Loucy (cell line): ENCODE measurements around the gene NLGN2.

Experiments
- H2AFZ ChIP-seq: fragments of 200-600 bp; sonication (generic); 2 replicates; pipeline ENCODE4 v1.6.0; 2016; ENCODE audit warnings: antibody characterized with exemption, mild to moderate bottlenecking, low read length, moderate library complexity
- H3F3A ChIP-seq: fragments of 200-600 bp; 2 replicates; pipeline ENCODE4 v1.6.0; 2016; ENCODE audit warnings: antibody characterized with exemption, low read depth, mild to moderate bottlenecking
- H3K27me3 ChIP-seq: fragments of 200-600 bp; sonication (generic); 2 replicates; pipeline ENCODE4 v1.6.1; 2014; ENCODE audit warnings: low read length, mild to moderate bottlenecking; ENCODE audit not compliant: insufficient read depth, poor library complexity, severe bottlenecking
- H3K36me3 ChIP-seq: fragments of 200-600 bp; sonication (generic); 2 replicates; pipeline ENCODE4 v1.6.1; 2016; ENCODE audit warnings: low read length; ENCODE audit not compliant: insufficient read depth
- H3K4me1 ChIP-seq: fragments of 200-600 bp; sonication (generic); 2 replicates; pipeline ENCODE4 v1.5.1; 2014; ENCODE audit warnings: low read length, mild to moderate bottlenecking; ENCODE audit not compliant: insufficient read depth, poor library complexity, severe bottlenecking
- H3K4me2 ChIP-seq: fragments of 200-600 bp; sonication (generic); 2 replicates; pipeline ENCODE4 v1.6.0; 2014; ENCODE audit warnings: antibody characterized with exemption, low read length, low read depth, mild to moderate bottlenecking; ENCODE audit not compliant: poor library complexity, severe bottlenecking
- H3K4me3 ChIP-seq: fragments of 200-600 bp; sonication (generic); 2 replicates; pipeline ENCODE4 v1.5.1; 2014; ENCODE audit warnings: low read length, mild to moderate bottlenecking, mixed read lengths; ENCODE audit not compliant: poor library complexity, severe bottlenecking
- H3K79me2 ChIP-seq: fragments of 200-600 bp; sonication (generic); 2 replicates; pipeline ENCODE4 v1.6.1; 2014; ENCODE audit warnings: low read length; ENCODE audit not compliant: insufficient read depth
- H3K9ac ChIP-seq: fragments of 200-600 bp; sonication (generic); 2 replicates; pipeline ENCODE4 v1.6.0; 2014; ENCODE audit warnings: mild to moderate bottlenecking, low read depth, low read length, moderate library complexity; ENCODE audit not compliant: poor library complexity, severe bottlenecking
- H3K9me2 ChIP-seq: fragments of 200-600 bp; sonication (generic); replicated peaks from 2 replicates; pipeline ENCODE4 v1.6.1; 2016; ENCODE audit warnings: low read depth, low read length, mixed read lengths
- H3K9me3 ChIP-seq: fragments of 200-600 bp; sonication (generic); 2 replicates; pipeline ENCODE4 v1.6.1; 2014; ENCODE audit warnings: mild to moderate bottlenecking, antibody characterized with exemption, low read length, low read depth; ENCODE audit not compliant: insufficient read depth
- H4K20me1 ChIP-seq: fragments of 200-600 bp; sonication (generic); 2 replicates; pipeline ENCODE4 v1.6.0; 2014; ENCODE audit warnings: antibody characterized with exemption, low read length, mild to moderate bottlenecking; ENCODE audit not compliant: insufficient read depth, poor library complexity, severe bottlenecking
- EZH2phosphoT487 ChIP-seq: fragments of 200-600 bp; IDR thresholded peaks from 2 replicates; pipeline ENCODE4 v1.6.1; 2018; ENCODE audit warnings: antibody characterized with exemption, mild to moderate bottlenecking, moderate library complexity, borderline replicate concordance
- TF ChIP-seq, protein P1 (sequence below): fragments of 200-600 bp; sonication (generic); conservative IDR thresholded peaks from 2 replicates; pipeline ENCODE4 v1.5.1; 2014; ENCODE audit warnings: mild to moderate bottlenecking, antibody characterized with exemption, low read length

NLGN2 gene

GRCh38 chr17:7428557-7428956 lies 20.9 kb downstream of the NLGN2 start, which contains the start of gene SPEM3:
TSS of gene SPEM3 (plus strand) at chr17:7428857. CDS start at chr17:7428903, 46 bp downstream.
- no peak for TF ChIP-seq EZH2phosphoT487
- TF ChIP-seq, protein P1, sequence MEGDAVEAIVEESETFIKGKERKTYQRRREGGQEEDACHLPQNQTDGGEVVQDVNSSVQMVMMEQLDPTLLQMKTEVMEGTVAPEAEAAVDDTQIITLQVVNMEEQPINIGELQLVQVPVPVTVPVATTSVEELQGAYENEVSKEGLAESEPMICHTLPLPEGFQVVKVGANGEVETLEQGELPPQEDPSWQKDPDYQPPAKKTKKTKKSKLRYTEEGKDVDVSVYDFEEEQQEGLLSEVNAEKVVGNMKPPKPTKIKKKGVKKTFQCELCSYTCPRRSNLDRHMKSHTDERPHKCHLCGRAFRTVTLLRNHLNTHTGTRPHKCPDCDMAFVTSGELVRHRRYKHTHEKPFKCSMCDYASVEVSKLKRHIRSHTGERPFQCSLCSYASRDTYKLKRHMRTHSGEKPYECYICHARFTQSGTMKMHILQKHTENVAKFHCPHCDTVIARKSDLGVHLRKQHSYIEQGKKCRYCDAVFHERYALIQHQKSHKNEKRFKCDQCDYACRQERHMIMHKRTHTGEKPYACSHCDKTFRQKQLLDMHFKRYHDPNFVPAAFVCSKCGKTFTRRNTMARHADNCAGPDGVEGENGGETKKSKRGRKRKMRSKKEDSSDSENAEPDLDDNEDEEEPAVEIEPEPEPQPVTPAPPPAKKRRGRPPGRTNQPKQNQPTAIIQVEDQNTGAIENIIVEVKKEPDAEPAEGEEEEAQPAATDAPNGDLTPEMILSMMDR: no peak
- Histone ChIP-seq H3K27me3 (no peaks in the 10 kb centered on the region), H3K4me3 (no peak within 1 kb of the TSS)

DNA sequence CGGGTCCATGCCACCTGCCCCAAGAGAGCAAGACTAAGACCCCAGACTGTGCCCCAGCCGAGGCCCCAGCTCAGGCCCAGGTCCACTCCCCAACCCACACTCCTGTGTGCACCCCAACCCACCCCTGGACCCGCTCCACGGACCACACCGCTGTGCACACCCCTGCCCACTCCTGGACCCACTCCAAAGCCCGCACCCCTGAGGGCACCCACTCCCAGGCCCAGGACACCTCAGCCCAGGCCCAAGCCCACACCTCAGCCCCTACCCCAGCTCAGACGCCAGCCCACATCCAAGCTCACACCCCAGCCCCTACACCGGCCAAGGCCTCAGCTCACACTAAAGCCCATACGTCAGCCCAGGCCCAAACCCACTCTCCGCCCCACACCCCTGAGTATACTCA lies 22.1 kb downstream of the NLGN2 start:
- Histone ChIP-seq H3K9ac (no peak overlapping the region), H3F3A (no peaks in the 10 kb centered on the region), H3K79me2 (no peaks in the 10 kb centered on the region), H4K20me1 (no peaks in the 10 kb centered on the region), H3K4me2 (no peak overlapping the region), H3K9me3 (no peaks in the 10 kb centered on the region), H3K27me3 (no peaks in the 10 kb centered on the region), H3K36me3 (no peaks in the 10 kb centered on the region), H3K4me3 (no peak overlapping the region), H3K9me2 (no peaks in the 10 kb centered on the region), H3K4me1 (no peaks in the 10 kb centered on the region), H2AFZ (no peak overlapping the region)
- TF ChIP-seq, protein P1: no peak
- no peak for TF ChIP-seq EZH2phosphoT487

More at GRCh38 chr17:7428557-7428956, 20.9 kb downstream of the NLGN2 start, which contains the start of gene SPEM3:
- Histone ChIP-seq H3F3A (no peaks in the 10 kb centered on the region), H3K9ac (no peak within 1 kb of the TSS), H3K4me1 (no peaks in the 10 kb centered on the region), H4K20me1 (no peaks in the 10 kb centered on the region), H3K9me2 (no peaks in the 10 kb centered on the region), H3K4me2 (no peak within 1 kb of the TSS), H3K79me2 (no peaks in the 10 kb centered on the region), H3K9me3 (no peaks in the 10 kb centered on the region), H3K36me3 (no peaks in the 10 kb centered on the region), H2AFZ (no peak within 1 kb of the TSS)

DNA sequence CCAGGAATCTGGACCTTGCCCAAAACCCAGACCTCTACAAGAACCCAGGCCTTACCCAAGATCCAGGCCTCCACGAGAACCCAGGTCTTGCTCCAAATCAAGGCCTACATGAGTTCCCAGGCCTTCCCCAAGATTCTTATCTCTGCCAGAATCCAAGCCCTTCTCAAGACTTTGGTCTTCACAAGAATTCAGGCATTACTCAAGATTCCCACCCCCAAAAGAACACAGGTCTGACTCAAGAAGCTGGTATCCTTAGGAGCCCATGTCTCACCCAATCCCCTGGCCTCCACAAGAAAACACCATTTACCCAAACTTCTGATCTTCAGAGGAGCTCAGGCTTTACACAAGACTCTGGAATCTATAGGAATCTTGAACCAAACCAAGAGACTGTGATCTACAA lies 23.6 kb downstream of the NLGN2 start:
- no peak overlapping the region for H2AFZ ChIP-seq
- H3F3A ChIP-seq: no peaks in the 10 kb centered on the region
- H3K36me3 ChIP-seq: no peaks in the 10 kb centered on the region
- H4K20me1 ChIP-seq: peaks cover 4% of the 10 kb centered on the region
- peaks cover 5% of the 10 kb centered on the region; the same call in 1 of the 2 replicates for H3K79me2 ChIP-seq
- no peaks in the 10 kb centered on the region for H3K9me3 ChIP-seq
- H3K27me3 ChIP-seq: no peaks in the 10 kb centered on the region
- no peak overlapping the region for H3K4me3 ChIP-seq
- no peaks in the 10 kb centered on the region for H3K9me2 ChIP-seq
- no peak overlapping the region for H3K4me2 ChIP-seq
- H3K9ac ChIP-seq: no peak overlapping the region
- H3K4me1 ChIP-seq: peaks cover 3% of the 10 kb centered on the region
- TF ChIP-seq, protein P1: no peak
- no peak for TF ChIP-seq EZH2phosphoT487
